Measurements from ENCODE around the gene KIF26A.

DNA sequence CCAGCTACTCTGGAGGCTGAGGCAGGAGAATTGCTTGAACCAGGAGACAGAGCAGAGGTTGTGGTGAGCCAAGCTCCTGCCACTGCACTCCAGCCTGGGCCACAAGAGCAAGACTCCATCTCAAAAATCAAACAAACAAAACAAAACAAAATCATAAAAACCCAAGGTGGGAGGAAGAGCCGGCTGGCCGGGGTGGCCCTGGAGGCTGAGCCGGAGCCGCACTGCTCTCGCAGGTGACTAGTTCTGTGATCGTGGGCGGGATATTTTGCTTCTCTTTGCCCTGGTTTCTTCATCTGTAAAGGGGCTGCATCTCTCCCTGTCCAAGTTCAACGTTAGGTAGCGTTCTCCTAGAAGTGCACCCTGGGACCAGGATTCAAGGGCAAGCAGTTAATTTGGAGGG lies 73.4 kb downstream of the KIF26A start:
- TF ChIP-seq BHLHE40 (IDR thresholded peaks at IDR 0.05; ENCODE audit: borderline replicate concordance) (no peak), ZNF384 (IDR thresholded peaks at IDR 0.05) (no peak), SP1 (IDR thresholded peaks at IDR 0.05) (no peak), FOXK2 (IDR thresholded peaks at IDR 0.05) (no peak), ARNT (IDR thresholded peaks at IDR 0.05) (no peak), TARDBP (IDR thresholded peaks at IDR 0.05) (no peak), FOXM1 (IDR thresholded peaks at IDR 0.05; ENCODE audit: borderline replicate concordance) (no peak), SUZ12 (IDR thresholded peaks at IDR 0.05) (no peak), ELF4 (IDR thresholded peaks at IDR 0.05) (no peak), CTBP1 (IDR thresholded peaks at IDR 0.05; ENCODE audit: borderline replicate concordance) (no peak), FOXA1 (IDR thresholded peaks at IDR 0.05) (no peak), HDGF (IDR thresholded peaks at IDR 0.05; ENCODE audit: borderline replicate concordance) (no peak), NFRKB (IDR thresholded peaks at IDR 0.05) (no peak)
- TF ChIP-seq, protein P1, sequence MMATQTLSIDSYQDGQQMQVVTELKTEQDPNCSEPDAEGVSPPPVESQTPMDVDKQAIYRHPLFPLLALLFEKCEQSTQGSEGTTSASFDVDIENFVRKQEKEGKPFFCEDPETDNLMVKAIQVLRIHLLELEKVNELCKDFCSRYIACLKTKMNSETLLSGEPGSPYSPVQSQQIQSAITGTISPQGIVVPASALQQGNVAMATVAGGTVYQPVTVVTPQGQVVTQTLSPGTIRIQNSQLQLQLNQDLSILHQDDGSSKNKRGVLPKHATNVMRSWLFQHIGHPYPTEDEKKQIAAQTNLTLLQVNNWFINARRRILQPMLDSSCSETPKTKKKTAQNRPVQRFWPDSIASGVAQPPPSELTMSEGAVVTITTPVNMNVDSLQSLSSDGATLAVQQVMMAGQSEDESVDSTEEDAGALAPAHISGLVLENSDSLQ (IDR thresholded peaks at IDR 0.05) = no peak

Data from HEK293T (cell line).